Activated CD8-positive, alpha-beta memory T cell treated with anti-CD3 and anti-CD28 coated beads, Interleukin-2, amount 10 ng/mL, durations not matched to agents 7 days and 5 days (primary cell): ENCODE measurements around the gene ANO8. TPM values are rescaled to one million over a fixed set of nuclear protein-coding genes. Genes with fewer than 3 reads are reported as not detected.
"Not testable (repeated sequence)": the region's sequence is repeated elsewhere in the genome, so short reads cannot be mapped to it uniquely, and the experiment has no call there.

Experiments
- ATAC-seq: fragments of 150-1000 bp; cut with Tn5 transposase; one replicate; pipeline ENCODE4 v1.10.0; 2021; ENCODE audit warnings: moderate library complexity
- CTCF ChIA-PET: fragments of 350-600 bp; sonication (Branson Sonifier 250); formaldehyde crosslinking; loops from one replicate; lab custom pipeline; 2021; ENCODE audit warnings: antibody characterized with exemption; lab: Charles Lee
- DNase-seq: peaks from one replicate; pipeline ENCODE4 v3.0.0-alpha.2; 2020
- H3K27ac Mint-ChIP-seq: one replicate; pipeline ENCODE4 v1.8.0; 2021; ENCODE audit warnings: mild to moderate bottlenecking, mixed read lengths
- H3K27me3 Mint-ChIP-seq: one replicate; pipeline ENCODE4 v1.8.0; 2021; ENCODE audit warnings: mixed read lengths
- H3K36me3 Mint-ChIP-seq: one replicate; pipeline ENCODE4 v1.8.0; 2021; ENCODE audit warnings: mild to moderate bottlenecking, mixed read lengths
- H3K4me1 Mint-ChIP-seq: one replicate; pipeline ENCODE4 v1.8.0; 2021; ENCODE audit warnings: mixed read lengths
- H3K4me3 Mint-ChIP-seq: one replicate; pipeline ENCODE4 v1.8.0; 2021; ENCODE audit warnings: mild to moderate bottlenecking, moderate library complexity, mixed read lengths
- H3K9me3 Mint-ChIP-seq: one replicate; pipeline ENCODE4 v1.8.0; 2022; ENCODE audit warnings: low read depth, mixed read lengths
- total RNA-seq, 2 experiments: library from RNA; stranded (reverse); gene quantifications; one replicate each; pipeline ENCODE4 v1.2.3, GENCODE V29; 2021

ANO8 gene
- total RNA-seq, 2 experiments from 2014 or later = 11.0 to 18.7 TPM

DNA sequence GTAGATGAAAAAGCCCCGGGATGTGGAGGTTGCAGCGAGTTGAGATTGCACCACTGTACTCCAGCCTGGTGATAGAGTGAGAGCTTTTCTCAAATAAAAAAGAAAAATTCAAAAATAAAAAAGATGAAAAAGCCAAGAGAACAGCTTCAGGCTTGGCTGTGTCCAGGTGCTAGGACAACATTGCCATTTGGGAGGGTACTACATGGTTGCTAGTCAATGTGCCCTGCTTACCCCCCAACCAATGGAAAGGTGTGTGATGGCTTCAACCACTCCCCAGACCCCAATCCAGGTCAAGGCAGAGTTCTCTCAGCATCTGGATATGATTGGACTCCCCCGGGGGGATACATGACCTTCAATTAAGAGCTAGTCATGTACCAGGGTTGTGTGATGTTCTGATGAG is 55.2 kb downstream of the ANO8 start:
- H3K27ac Mint-ChIP-seq = no peak overlapping the region
- no peak for ATAC-seq

DNA sequence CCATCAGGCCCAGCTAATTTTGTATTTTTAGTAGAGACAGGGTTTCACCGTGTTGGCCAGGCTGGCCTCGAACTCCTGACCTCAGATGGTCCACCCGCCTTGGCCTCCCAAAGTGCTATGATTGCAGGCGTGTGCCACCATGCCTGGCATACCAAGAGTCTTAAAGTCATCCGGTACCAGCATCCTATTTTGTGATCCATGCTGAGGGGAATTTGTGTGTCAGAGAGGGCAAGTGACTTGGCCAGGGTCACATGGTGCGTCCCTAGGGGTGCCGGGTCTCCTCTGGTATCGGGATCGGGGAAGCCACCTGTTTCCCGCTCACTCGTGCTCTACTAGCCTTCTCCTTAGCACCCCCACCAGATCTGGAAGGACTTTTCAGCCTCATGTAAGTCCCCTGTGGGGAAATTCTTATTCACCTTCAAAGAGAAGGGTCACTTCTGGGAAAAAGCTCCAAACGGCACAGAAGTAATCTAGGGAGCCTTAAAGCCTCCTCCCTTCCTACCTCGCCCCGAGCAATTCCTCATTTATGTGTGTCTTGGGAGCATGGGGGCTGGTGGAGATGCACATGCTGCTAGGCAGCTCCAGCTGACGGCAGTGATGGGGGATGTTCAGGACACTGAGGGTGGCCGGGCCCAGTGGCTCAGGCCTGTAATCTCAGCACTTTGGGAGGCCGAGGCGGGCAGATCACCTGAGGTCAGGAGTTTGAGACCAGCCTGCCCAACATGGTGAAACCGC is 59.0 kb downstream of the ANO8 start:
- no peaks in the 10 kb centered on the region for H3K4me1 Mint-ChIP-seq
- no peaks in the 10 kb centered on the region for H3K27me3 Mint-ChIP-seq
- ATAC-seq (no peak), DNase-seq (no peak)
- no peaks in the 10 kb centered on the region for H3K9me3 Mint-ChIP-seq
- no peak overlapping the region for H3K27ac Mint-ChIP-seq
- H3K4me3 Mint-ChIP-seq = no peak overlapping the region
- peaks cover 28% of the 10 kb centered on the region for H3K36me3 Mint-ChIP-seq
- CTCF ChIA-PET = interaction anchor here (1.5 kb wide), 1 partner anchor 9 kb away, joined by 3 read pairs; no protein-coding TSS in a partner anchor

More for the DNA sequence above, 55.2 kb downstream of the ANO8 start:
- DNase-seq = no peak
- H3K4me3 Mint-ChIP-seq = no peak overlapping the region
- H3K36me3 Mint-ChIP-seq = peaks cover 19% of the 10 kb centered on the region
- peaks cover 6% of the 10 kb centered on the region for H3K4me1 Mint-ChIP-seq
- H3K9me3 Mint-ChIP-seq = no peaks in the 10 kb centered on the region
- CTCF ChIA-PET = interaction anchor here (0.6 to 7.6 kb wide), 3 partner anchors 17 to 129 kb away, joined by 3 to 132 read pairs (median 4); partner anchors contain the start of genes BABAM1, MRPL34 and USHBP1
- no peaks in the 10 kb centered on the region for H3K27me3 Mint-ChIP-seq

DNA sequence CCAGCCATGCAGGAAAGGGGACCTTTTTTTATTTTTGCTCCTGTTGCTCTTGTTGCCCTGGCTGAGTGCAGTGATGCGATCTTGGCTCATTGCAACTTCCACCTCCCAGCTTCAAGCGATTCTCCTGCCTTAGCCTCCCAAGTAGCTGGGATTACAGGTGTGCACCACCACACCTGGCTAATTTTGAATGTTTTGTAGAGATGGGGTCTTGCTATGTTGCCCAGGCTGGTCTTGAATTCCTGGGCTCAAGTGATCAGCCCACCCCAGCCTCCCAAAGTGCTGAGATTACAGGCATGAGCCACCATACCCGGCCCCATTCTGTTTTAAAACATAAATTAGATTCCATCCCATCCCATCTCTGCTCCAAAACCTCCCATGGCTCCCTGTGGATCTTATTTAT is 59.8 kb downstream of the ANO8 start:
- H3K4me3 Mint-ChIP-seq, H3K4me1 Mint-ChIP-seq, H3K9me3 Mint-ChIP-seq, DNase-seq, ATAC-seq, H3K27ac Mint-ChIP-seq, H3K27me3 Mint-ChIP-seq: not testable (repeated sequence)
- H3K36me3 Mint-ChIP-seq = peaks cover 31% of the 10 kb centered on the region
- CTCF ChIA-PET = interaction anchor here (1.5 kb wide), 1 partner anchor 8 kb away, joined by 3 read pairs; no protein-coding TSS in a partner anchor

Other genes starting within 250 kb of the ANO8 start
- gene USE1, start 119.5 kb downstream of the ANO8 start, total RNA-seq = 10 to 100 TPM; 22.1 to 23.6 TPM
- gene OCEL1, start 108.6 kb downstream of the ANO8 start, total RNA-seq = 10 to 100 TPM; 23.3 to 27.4 TPM
- 1 to 10 TPM; 2.7 to 4.7 TPM for gene NR2F6, start 88.9 kb downstream of the ANO8 start, total RNA-seq
- not detected for gene USHBP1, start 70.1 kb downstream of the ANO8 start, total RNA-seq
- 100 to 1,000 TPM; 113 to 117 TPM for gene BABAM1, start 67.4 kb downstream of the ANO8 start, total RNA-seq
- 10 to 100 TPM in 1 of 2 experiments, 1 to 10 TPM in 1; 9.2 to 17.2 TPM for gene ANKLE1, start 53.0 kb downstream of the ANO8 start, total RNA-seq
- 10 to 100 TPM; 10.1 to 10.7 TPM for gene ABHD8, start 31.4 kb downstream of the ANO8 start, total RNA-seq
- gene MRPL34, start 29.0 kb downstream of the ANO8 start, total RNA-seq = 100 to 1,000 TPM in 1 of 2 experiments, 10 to 100 TPM in 1; 94.7 to 115 TPM
- gene DDA1, start 25.3 kb downstream of the ANO8 start, total RNA-seq = 10 to 100 TPM; 47.7 to 58.9 TPM
- 10 to 100 TPM; 40.4 to 44.4 TPM for gene GTPBP3, start 2.7 kb upstream of the ANO8 start, total RNA-seq
- not detected for gene PLVAP, start 42.5 kb upstream of the ANO8 start, total RNA-seq
- 1 to 10 TPM; 4.3 to 5.9 TPM for gene CCDC194, start 59.3 kb upstream of the ANO8 start, total RNA-seq
- 100 to 1,000 TPM; 298 to 361 TPM for gene BST2, start 70.8 kb upstream of the ANO8 start, total RNA-seq
- 10 to 100 TPM; 40.4 to 51.1 TPM for gene MVB12A, start 85.2 kb upstream of the ANO8 start, total RNA-seq
- gene TMEM221, start 113.8 kb upstream of the ANO8 start, total RNA-seq = not detected
- gene NXNL1, start 126.1 kb upstream of the ANO8 start, total RNA-seq = not detected
- gene SLC27A1, start 135.7 kb upstream of the ANO8 start, total RNA-seq = 1 to 10 TPM; 1.5 to 2.1 TPM
- gene PGLS, start 176.8 kb upstream of the ANO8 start, total RNA-seq = 10 to 100 TPM; 59.3 to 65.4 TPM
- 10 to 100 TPM; 52.2 to 65.2 TPM for gene COLGALT1, start 220.8 kb upstream of the ANO8 start, total RNA-seq